Urinary bladder (tissue), 4 donors: ENCODE data around the gene UBXN2A. TPM values are rescaled to one million over a fixed set of nuclear protein-coding genes. Genes with fewer than 3 reads are reported as not detected.

Experiments used
- DNase-seq: peaks from one replicate; pipeline ENCODE4 v3.0.0-alpha.2; 2015; ENCODE audit errors: extremely low spot score
- H3K27ac ChIP-seq: one replicate; pipeline ENCODE4 v1.5.1; 2013; ENCODE audit warnings: low read depth, mild to moderate bottlenecking, moderate library complexity
- H3K36me3 ChIP-seq: one replicate; pipeline ENCODE4 v1.6.1; 2013; ENCODE audit warnings: mild to moderate bottlenecking, moderate library complexity; ENCODE audit not compliant: insufficient read depth
- H3K4me1 ChIP-seq: one replicate; pipeline ENCODE4 v1.6.1; 2013; ENCODE audit warnings: mild to moderate bottlenecking, moderate library complexity; ENCODE audit not compliant: insufficient read depth
- H3K4me3 ChIP-seq: one replicate; pipeline ENCODE4 v1.5.1; 2013; ENCODE audit warnings: low read depth, low read length
- WGBS: extraction: QIAGEN DNeasy Blood & Tissue Kit; methylation state at CpG from one replicate; pipeline ENCODE4 v1.1.7; 2013; 5-methylcytosine and 5-hydroxymethylcytosine counted together
- polyA plus RNA-seq: library from polyadenylated mRNA; stranded (reverse); fragments of 200-250 nt; gene quantifications from one replicate; pipeline ENCODE4 v1.2.3, GENCODE V29; 2013
- total RNA-seq: library from RNA; depleted of rRNA; stranded (reverse); fragments of >200 nt; gene quantifications from one replicate; pipeline ENCODE4 v1.2.3, GENCODE V29; 2014
- donor health status: healthy with polysubstance abuse.
- donor health status: healthy.

UBXN2A gene
- total and polyA plus RNA-seq, 2 donors, result 8.6 to 33.6 TPM

- H3K36me3 ChIP-seq, result no peaks in the 10 kb centered on the region
- H3K4me1 ChIP-seq, result no peaks in the 10 kb centered on the region
- no peak overlapping the region for H3K4me3 ChIP-seq
- WGBS, result 76% methylated on average over 6 of the region's 6 CpGs
- no peak overlapping the region for H3K27ac ChIP-seq
- no peak for DNase-seq
Measured at GRCh38 chr2:23954325-23955014, 14.2 kb downstream of the UBXN2A start.

DNA sequence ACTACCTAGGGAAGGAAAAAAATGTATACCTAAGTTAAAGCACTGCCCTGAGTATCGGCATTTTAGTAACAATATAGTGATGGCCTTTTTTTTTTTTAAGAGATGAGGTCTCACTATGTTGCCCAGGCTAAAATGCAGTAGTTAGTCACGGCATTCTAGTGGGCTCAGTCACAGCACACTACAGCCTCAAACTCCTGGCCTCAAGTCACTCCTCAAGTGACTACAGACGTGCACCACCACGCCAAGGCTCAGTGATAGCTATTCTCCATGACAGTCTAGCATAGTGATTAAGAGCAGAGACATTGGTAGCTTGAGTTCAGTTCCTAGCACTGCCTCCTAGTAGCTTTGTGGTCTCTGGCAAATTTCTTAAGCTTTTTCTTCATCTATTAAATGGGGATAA is 27.6 kb downstream of the UBXN2A start:
- H3K4me3 ChIP-seq, result no peak overlapping the region
- no peak for DNase-seq
- H3K27ac ChIP-seq, result no peak overlapping the region
- 98% methylated on average over 4 of the region's 4 CpGs for WGBS
- H3K36me3 ChIP-seq, result no peaks in the 10 kb centered on the region
- H3K4me1 ChIP-seq, result no peaks in the 10 kb centered on the region

DNA sequence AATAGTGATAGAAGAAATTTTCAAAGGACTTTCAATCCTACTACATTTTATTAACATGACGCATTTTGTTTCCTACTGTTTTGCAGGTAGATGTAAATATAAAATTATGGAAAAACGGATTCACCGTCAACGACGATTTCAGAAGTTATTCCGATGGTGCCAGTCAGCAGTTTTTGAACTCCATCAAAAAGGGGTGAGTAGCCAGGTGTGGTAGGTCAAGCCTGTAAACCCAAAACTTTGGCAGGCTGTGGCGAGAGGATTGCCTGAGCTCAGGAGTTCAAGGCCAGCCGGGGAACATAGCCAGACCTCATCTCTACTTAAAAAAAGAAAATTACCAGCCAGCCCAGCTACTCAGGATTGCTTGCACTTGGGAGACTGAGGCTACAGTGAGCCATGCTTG is 36.6 kb downstream of the UBXN2A start:
- no peak overlapping the region for H3K4me3 ChIP-seq
- H3K36me3 ChIP-seq, result peaks cover 2% of the 10 kb centered on the region
- DNase-seq, result no peak
- H3K27ac ChIP-seq, result no peak overlapping the region
- WGBS, result 97% methylated on average over 8 of the region's 8 CpGs
- no peaks in the 10 kb centered on the region for H3K4me1 ChIP-seq

DNA sequence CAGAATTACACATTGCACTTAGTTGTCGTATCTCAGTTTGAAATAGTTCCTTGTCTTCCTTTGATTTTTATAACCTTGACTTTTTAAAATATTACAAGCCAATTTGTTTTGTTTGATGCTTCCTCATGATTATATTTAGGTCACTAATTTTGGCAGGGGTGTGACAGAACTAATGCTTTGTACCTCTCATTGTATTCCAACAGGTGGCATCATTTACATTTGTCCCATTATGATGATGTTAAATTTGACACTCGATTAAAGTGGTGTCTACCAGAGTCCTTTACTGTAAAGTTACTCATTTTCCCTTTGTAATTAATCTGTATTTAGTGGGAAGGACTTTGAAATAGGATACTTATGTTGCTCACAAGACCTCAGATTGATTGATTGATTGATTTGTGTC is 48.1 kb downstream of the UBXN2A start:
- Histone ChIP-seq H3K4me3 (no peak overlapping the region), H3K36me3 (no peaks in the 10 kb centered on the region), H3K4me1 (no peaks in the 10 kb centered on the region), H3K27ac (no peak overlapping the region)
- 72% methylated on average over 2 of the region's 2 CpGs for WGBS
- no peak for DNase-seq

DNA sequence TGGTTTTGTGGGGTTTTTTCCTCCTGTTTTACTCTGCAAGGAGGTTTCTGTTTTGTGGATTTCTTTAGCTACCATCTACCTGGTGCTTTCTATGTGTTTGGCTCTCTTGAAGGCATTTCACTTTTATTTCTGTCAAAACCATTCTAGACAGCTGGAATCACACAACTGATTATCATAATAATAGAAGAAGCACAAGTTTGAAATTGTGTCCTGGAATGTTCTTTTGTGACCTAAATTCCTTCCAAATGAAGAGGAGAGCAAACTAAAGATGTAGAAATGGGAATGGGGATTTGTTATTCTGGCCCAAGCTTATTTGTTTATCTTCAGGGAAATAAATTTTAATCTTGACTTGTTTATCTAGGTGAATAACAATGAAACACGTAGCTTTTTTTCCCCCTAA is 52.7 kb downstream of the UBXN2A start:
- no peak for DNase-seq
- WGBS, result 48% methylated on average over 1 of the region's 1 CpG
- no peaks in the 10 kb centered on the region for H3K4me1 ChIP-seq
- H3K4me3 ChIP-seq, result no peak overlapping the region
- H3K27ac ChIP-seq, result peak overlapping the region; percentile 10
- H3K36me3 ChIP-seq, result no peaks in the 10 kb centered on the region

- Histone ChIP-seq H3K4me3 (no peak overlapping the region), H3K4me1 (no peaks in the 10 kb centered on the region), H3K36me3 (no peaks in the 10 kb centered on the region), H3K27ac (no peak overlapping the region)
- 96% methylated on average over 8 of the region's 8 CpGs for WGBS
- no peak for DNase-seq
Measured at GRCh38 chr2:23993736-23994269, 53.5 kb downstream of the UBXN2A start.

DNA sequence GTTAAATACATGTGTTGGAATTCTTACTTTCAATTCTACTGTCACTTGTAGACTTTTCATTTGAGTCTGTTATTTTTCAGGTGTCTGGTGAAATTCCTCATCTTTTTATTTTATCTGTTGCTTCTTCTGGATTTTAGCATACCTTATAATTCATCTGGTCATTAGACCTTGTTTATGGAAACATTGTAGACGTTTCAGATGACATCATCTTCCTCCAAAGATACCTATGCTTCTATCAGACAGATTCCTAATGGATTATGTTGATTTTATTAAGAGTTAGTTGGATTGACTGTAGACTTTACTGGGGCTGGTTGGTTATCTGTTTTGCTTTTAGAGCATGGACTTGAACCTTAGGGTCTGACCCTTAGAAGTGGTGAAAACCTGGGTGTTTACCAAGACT is 54.3 kb downstream of the UBXN2A start:
- 37% methylated on average over 1 of the region's 1 CpG for WGBS

GRCh38 chr2:24007693-24008092 is 67.4 kb downstream of the UBXN2A start:
- no peak for DNase-seq
- Histone ChIP-seq H3K36me3 (no peaks in the 10 kb centered on the region), H3K4me1 (peaks cover 4% of the 10 kb centered on the region), H3K4me3 (no peak overlapping the region), H3K27ac (no peak overlapping the region)

More for the DNA sequence above, 54.3 kb downstream of the UBXN2A start:
- Histone ChIP-seq H3K4me1 (no peaks in the 10 kb centered on the region), H3K36me3 (no peaks in the 10 kb centered on the region), H3K4me3 (no peak overlapping the region), H3K27ac (no peak overlapping the region)
- no peak for DNase-seq

DNA sequence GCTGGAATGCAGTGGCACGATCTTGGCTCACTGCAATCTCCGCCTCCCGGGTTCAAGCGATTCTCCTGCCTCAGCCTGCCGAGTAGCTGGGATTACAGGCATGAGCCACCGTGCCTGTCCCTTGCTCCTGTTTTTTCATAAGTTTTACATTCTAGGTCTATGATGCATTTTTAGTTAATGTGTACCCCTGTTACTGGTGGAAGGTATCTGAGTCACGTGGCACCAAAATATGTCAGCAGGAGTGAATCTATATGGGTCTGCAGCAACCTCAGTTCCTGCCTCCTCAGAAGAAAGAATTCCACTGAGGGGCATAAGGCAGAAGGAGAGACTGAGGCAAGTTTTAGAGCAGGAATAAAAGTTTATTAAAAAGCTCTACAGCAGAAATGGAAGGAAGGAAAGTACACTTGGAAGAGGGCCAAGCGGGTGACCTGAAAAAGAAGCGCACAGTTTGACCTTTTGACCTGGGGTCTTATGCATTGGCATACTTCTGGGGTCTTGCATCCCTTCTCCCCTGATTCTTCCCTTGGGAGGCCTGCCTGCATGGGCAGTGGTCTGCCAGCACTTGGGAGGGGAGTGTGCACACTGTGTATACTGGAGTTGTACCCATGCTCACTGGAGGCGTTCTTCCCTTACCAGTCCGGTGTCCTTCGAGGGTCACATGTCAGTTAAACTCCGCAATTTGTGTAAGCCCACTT is 68.6 kb downstream of the UBXN2A start:
- WGBS, result 79% methylated on average over 13 of the region's 13 CpGs
- no peak for DNase-seq
- H3K4me3 ChIP-seq, result no peak overlapping the region
- H3K4me1 ChIP-seq, result peaks cover 4% of the 10 kb centered on the region
- no peak overlapping the region for H3K27ac ChIP-seq
- no peaks in the 10 kb centered on the region for H3K36me3 ChIP-seq

GRCh38 chr2:24009367-24009679 is 69.1 kb downstream of the UBXN2A start:
- Histone ChIP-seq H3K4me1 (peaks cover 4% of the 10 kb centered on the region), H3K36me3 (no peaks in the 10 kb centered on the region), H3K4me3 (no peak overlapping the region), H3K27ac (no peak overlapping the region)
- no peak for DNase-seq
- 69% methylated on average over 9 of the region's 9 CpGs for WGBS

DNA sequence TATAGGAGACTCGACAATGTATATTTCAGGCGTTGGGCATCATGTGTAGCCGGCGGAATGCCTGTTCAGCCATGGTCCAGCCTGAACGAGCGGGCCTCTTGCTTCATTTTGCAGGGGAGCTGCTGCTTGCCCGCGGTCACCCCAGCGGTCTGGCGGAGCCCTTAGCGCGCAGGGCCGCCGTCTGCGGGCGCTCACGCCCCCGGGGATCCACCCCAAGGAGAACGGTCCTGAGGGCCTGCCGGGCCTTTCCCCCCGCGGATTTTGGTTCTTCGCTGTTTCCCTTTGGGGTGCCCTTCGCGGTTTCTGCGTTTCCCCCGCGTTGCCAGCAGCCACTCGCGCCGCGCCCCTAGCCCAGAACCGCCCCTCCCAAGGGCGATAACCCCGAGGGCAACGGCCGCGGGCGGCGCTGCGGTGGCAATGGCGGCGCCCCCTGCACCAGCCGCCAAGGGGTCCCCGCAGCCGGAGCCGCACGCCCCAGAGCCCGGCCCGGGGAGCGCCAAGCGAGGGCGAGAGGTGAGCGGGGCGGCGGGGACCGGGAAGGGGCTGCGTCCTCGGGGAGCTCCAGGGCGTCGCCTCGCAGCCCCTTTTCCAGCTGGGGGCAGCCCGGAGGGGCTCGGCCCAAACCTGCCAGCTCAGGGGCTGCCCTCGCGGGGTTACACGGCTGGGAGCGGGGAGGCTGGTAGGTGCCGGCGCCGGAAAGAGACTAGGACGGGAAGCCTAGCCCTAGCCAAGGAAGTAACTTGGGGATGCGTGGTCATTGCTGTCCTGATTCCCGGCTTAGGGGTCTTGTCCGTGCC is 69.6 kb downstream of the UBXN2A start, which contains the start of gene MFSD2B:
Gene MFSD2B, plus strand, starts transcription at position 406 of the 797 bp plus-strand sequence. Its CDS starts 12 bp downstream, at position 418.
- no peaks in the 10 kb centered on the region for H3K36me3 ChIP-seq
- peak within 1 kb of the TSS; percentile 32 for H3K4me3 ChIP-seq
- DNase-seq, result no peak
- WGBS, result 3% methylated on average over 75 of the region's 75 CpGs
- no peak within 1 kb of the TSS for H3K27ac ChIP-seq
- H3K4me1 ChIP-seq, result peaks cover 4% of the 10 kb centered on the region

GRCh38 chr2:24010477-24011249 is 70.4 kb downstream of the UBXN2A start:
- Histone ChIP-seq H3K4me3 (no peak overlapping the region), H3K36me3 (no peaks in the 10 kb centered on the region), H3K27ac (no peak overlapping the region), H3K4me1 (peaks cover 4% of the 10 kb centered on the region)
- no peak for DNase-seq
- 51% methylated on average over 37 of the region's 37 CpGs for WGBS
